GM18861 (cell line): Measurements from ENCODE around the gene ARAP2.
A peak's percentile ranks its signal among the peaks of the same experiment; 100 is the strongest.
"Not testable (repeated sequence)": the region's sequence is repeated elsewhere in the genome, so short reads cannot be mapped to it uniquely, and the experiment has no call there.

Source experiments
- ATAC-seq: cut with Tn5 transposase; IDR thresholded peaks from one replicate; pipeline ENCODE4 v1.9.1; 2021; ENCODE audit not compliant: unreplicated experiment

ARAP2 gene

DNA sequence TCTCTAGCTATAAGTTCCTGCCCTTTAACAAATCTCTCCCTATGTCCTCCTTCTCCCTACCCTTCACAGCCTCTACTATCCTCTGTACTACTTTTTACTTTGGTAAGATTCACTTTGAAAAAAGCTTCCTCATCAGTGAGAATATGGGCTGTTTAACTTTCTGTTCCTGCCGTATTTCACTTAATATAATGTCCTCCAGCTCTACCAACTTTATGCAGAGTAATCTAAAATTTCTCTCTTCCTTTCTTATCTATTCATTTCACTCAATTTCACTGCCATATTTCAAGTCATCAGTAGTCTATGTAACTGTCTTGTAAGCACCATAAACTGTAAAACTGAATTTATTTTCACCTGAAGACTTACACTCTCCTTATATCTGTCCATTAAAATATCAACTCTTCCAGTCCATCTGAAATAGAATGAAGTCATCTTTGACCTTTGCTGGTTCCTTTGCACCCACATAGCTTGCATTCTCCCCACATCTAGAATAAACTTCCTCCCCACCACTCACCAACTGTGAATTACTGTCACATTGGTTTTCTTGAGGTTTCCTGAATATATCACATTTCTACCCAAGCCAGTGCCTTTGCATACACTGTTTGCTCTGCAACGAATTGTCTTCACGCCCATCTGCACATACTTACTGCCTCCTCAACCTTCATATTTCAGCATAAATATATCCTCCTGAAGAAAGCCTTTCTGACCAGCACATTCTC is 54.6 kb downstream of the ARAP2 start:
- ATAC-seq = peak; percentile 79

DNA sequence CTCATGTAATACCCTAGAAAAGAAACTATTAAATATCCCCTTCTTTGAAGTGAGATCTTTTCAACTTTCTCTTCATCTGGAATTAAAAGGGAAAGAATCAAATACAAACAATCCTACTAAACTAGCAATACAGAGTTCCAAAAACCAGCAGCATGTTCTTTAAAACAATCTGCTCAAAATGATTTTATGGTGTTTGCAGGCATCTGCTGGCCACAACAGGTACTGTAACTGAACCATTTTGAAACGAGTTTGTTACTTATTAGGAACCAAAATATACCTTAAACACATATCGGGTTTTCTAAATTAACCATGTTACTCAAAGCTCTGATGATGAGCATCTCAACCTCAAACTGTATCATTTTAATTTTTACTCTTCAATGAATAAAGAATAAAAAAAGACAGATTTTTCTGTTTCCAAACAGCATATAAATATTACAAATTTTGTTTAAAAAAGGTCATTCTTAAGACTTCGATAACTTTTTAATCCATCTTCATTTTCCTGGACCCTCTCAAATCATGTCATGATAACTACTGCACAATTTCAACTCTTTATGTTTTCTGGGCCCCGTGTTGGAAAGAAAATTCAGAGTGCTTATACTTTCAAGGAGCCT is 56.5 kb downstream of the ARAP2 start:
- no peak for ATAC-seq

DNA sequence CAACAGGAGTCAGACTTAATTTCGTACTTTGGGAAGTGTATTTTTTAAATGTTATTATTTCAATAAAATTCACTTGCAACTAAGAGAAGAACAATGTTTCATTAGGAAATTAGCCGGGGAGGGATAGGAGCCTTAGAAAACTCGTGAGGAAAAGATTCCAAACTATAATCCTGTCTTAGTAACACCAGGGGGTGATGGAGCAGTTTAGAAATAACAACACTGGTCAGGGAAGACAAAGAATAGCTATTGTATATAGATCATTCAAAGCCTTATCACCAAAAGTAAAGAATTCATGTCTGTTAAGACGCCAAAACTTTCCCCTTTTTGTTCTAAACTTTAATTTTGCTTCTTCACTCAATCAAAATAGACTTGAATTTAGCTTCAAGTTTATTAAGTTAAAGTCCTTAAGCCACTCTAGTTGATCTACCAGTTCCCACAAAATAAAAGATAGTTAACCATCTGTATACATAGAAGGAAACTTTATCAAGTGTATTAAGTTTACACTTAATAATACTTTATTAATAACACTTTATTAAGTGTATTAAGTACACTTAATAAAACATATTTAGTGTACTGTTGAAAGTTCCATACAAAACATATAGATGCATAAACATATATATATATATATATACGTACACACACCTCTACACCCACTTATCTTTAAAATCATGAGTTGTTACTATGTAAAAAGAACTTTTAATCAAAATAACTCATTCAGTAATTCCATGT is 60.5 kb downstream of the ARAP2 start:
- ATAC-seq = no peak

DNA sequence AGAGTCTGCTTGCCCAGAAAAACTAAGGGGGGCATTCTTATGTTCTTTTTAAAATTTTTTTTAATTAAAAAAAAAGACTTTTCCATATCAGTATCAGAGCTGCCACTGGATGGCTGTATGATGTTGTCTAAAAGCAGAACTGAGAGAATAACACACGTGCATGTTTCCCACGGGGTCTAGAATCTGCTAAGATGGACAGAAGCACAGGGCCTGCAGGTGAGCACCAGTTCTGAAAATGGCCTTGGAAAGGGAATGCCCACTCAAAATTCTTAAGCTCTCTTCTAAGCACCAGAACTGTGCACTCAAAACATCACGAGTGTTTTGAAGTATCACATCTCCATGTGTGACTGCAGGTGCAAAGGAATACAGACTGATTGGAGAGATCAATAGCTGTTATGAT is 61.1 kb downstream of the ARAP2 start:
- no peak for ATAC-seq

DNA sequence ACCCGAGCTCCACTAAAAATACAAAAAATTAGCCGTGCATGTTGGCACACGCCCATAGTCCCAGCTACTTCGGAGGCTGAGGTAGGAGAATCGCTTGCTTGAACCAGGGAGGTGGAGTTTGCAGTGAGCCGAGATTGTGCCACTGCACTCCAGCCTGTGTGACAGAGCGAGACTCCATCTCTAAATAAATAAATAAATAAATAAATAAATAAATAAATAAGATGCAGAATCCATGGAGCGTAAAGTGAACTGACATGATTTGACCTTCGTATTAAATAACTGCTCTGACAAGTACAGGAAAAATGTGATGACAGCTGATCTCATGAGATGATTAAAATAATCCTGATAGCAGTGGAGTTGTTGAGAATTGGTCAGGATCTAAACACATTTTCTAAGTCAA is 62.0 kb downstream of the ARAP2 start:
- ATAC-seq = not testable (repeated sequence)

DNA sequence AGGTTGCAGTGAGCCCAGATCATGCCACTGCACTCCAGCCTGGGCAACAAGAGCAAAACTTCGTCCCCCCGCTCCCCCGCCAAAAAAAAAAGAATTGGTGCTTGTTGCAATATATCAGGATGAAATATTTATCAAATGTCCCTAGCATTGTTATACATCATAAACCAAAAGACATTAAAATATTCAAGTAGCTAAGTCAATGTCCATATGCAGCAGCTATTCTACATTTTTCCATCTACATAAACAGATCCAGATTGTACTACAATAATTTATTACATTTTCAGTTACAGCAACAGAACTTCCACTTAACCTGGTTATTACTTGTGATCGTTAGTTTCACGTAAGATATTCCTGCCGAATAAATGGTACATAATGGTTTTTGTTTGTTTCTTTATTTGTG is 64.1 kb downstream of the ARAP2 start:
- ATAC-seq = no peak

DNA sequence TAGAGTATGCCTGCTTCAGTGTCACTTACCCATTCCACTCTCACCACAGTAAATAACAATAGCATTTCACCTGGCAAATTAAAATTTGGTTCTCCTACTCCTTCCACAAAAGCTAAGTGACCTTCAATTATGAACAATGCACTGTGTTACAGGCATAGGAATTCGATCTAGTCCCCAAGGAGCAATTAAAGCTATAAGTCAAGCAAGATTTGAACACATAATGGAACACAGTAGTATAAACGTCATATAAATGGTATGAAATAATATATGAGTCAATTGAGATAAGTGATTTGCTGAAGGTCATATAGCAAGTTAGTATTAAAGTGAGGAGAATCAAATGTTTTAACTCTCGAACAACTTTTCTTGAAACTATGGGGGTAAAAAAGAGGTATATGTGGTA is 65.8 kb downstream of the ARAP2 start:
- ATAC-seq = no peak

DNA sequence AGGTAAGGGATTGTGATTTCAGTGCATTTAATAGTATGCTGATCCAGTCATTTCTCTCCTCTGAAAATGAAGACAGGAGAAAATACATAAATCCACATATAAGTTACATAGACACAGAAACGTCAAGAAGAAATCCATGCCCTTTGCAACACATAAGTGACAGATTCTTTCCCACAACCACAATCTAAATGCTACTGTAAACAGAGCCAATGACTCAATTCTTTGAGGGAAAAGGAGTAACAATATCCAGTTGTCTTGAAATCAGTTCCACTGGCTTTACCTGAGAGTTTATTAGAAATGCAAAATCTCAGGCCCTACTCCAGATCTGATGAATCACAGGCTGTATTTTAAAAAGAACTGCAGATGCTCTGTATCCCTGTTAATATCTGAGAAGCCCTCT is 66.4 kb downstream of the ARAP2 start:
- ATAC-seq = no peak

DNA sequence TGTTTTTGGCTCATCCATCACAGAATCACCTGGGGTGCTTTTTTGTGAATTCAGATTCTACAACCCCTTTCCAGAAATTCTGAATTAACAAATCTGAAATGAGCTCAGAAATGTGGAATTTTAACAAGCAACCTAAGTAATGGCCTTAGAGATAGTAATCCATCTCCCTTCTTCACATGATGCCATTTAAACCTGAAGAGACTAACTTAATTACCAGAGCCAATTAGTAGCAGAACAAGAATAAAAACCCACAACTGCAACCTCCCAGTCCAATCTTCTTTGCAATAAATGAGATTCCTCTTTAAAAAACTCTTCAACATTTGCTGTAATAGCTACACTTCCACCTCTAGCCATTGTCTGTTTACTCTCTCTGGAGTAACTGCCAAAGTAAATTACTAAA is 69.7 kb downstream of the ARAP2 start:
- no peak for ATAC-seq

DNA sequence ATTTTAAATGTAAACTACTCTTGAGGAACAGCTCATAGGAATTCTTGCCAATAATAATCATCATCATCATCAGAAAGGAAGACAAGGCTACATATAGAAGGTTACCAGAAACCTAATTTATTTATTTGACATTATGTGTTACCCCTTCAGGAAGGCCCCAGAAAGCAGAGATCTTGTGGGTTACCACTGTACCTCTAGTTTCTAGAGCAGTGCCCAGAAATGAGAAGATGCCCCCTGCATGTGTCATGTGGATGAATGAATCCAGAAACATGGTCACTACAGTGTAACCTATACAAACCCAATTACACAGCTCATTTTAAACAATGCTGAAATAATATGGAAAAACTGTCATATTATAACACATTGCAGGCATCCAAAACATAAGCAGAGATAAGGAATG is 70.4 kb downstream of the ARAP2 start:
- no peak for ATAC-seq

DNA sequence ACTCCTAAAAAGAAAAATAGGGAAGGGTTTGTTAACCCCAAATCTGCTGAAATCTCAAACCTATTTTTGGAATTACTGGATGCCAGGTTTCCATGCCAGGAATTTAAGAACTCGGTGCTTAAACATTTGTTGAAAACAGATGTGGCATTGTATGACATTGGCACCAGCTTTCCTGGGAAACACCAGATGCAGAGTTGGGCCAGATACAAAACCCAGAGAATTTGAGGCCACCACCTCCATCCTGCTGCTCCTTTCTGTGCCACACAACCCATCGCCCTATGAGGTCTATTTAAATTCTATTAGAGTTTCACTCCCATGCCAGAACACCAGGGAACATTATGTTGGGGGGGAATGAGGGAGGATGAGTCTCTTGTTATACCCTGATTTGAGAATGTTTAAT is 71.7 kb downstream of the ARAP2 start:
- ATAC-seq = no peak

DNA sequence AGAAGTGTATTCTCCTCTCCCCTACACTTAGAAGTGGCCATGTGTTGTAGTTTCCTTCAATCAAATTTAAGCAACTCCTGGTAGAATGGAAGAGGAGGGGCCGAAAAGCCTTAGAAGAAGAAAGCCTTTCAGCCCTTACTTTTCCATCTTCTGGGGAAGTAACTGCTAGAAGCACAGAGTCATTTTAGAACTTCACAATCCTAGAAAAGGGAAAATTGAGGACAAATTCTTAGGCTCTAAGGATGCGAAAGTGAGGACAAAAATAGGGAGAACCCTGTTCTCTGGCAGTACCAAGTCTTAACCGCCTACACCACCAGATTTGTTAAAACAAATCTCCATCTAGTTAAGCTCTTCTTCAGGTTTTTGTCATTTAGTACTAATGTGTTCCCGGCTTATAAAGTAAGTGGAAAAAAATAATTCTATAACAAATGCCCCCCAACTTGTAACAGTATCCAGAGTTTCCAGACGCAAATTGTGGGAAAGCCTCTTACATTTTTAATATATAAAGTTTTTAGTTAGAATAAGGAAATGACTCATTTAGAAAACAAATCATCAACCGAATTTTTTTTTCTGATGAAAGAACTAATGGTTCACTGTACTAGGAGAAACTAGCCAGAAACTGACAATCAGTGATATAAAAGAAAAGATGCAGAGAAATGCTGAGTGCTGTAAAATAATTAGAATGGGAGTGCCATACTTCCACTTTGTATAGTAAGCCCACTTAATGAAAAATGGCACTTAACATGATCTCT is 76.0 kb downstream of the ARAP2 start:
- no peak for ATAC-seq

DNA sequence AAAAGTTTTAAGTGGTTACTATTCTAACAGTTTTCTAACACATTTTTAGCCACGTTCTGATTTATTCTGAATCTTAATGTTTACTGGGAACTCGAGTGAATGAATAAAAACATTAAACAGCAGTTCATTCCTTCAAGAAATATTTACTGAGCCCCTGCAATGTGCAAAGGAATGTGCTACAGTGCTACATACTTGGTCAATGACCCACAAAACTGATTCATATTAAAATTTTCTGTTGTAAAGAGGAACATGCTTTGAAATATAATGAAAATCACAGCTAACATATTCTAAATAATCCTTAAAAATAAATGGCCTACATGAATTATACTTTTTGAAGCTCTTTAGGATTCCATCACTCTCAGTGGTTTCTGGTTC is 78.7 kb downstream of the ARAP2 start:
- no peak for ATAC-seq

DNA sequence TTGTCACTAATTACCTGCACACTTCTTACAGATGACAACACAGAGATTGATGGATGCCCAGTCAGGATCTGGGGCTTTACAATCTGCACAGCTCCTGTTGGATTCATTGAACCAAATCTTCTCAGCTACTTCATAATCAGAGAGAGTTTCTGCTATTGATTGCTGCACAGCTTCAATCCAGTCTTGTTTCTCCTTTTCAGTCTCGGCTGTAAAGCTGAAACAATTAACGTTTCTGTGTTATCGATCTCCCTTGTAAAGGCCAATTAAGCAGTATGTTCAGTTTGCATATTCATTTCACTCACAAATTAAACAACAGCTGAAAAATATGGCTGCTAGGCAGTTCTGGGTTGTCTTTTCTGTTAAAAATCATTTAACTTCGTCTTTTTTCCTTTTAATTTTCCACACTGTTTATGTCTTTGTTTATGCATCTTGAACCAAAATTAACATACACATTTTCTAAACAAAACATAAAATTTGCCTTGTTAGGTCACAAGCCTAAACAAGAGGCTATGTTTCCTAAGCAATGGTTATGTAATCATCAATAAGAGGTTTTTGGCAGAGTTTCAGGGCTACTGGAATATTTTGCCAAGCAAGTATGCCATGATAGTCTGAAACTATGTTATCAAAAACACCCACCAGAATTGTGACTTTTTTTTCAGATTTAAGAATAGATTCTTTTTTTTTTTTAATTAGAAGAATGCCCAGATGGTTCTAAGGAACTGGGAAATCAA is 79.2 kb downstream of the ARAP2 start:
- no peak for ATAC-seq

DNA sequence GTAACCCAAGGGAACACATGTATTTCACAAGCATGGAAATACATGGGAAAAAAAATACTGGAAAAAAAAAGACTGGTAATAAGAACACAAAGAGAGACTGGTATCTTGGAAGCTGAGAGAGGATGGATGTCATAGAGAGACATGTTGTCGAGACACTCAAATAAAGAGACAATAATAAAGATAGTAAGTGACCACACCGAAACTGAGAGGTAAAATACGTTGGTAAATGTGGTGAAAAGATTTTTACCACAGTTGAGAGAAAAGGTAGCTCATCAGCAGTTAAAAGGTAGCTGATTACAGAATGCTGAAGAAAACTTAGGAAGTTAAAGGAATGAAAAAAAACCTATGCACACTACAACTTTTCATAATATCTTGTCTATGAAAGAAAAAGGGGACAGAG is 81.1 kb downstream of the ARAP2 start:
- no peak for ATAC-seq

DNA sequence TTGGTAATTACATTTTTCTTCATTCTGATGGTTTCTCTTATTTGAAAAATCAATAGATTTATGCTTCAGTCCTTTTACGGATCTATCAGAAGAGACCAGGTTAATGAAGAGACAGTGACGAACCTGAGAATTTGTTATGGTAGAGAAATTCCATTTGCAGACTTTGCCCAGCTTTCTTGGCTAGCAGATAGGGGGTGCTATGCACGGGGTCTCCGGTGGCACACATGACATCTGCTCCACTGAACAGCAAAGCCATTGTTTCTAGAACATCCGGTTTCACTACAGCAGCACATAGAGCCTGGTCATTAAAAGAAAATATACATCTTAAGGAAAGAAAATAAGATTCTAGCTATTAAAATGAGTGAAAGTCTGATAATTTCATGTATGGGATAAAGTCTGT is 85.1 kb downstream of the ARAP2 start:
- no peak for ATAC-seq

DNA sequence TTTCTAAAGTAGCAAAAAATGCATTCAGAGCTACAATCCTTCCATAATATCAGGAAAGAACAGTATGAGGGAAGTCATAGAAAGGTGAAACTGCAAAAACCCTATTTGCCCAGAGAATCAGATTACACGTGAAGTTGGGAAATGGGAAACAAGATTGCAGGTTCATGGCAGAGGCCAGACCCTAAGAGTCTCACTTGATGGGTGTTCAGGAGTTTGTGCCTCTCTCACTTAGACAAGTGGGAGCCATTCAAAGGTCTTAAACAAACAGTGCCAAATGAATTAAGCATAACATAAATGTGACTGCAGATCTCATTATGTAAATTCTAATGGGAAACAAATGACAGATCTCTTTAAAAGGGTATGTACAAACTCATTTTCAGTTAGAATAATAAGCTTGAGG is 91.6 kb downstream of the ARAP2 start:
- no peak for ATAC-seq

DNA sequence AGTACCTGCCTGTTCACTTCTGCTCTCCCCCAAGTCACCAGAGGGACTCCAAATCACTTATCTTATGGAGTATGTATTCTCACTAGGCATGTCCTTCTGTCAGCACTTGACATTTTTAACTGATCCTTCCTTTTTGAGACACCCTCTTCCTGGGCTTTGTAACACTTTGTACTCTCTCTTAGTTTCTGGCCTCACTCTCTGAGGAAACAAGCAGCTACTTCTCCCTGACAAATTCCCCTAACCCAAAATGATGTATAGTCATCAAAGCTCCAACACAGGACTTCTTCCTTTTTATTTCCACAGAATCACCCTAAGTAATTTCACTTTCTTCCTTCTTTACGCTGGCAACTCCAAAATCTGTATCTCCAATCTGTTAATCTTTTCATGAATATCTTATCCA is 101.8 kb downstream of the ARAP2 start:
- ATAC-seq = no peak

DNA sequence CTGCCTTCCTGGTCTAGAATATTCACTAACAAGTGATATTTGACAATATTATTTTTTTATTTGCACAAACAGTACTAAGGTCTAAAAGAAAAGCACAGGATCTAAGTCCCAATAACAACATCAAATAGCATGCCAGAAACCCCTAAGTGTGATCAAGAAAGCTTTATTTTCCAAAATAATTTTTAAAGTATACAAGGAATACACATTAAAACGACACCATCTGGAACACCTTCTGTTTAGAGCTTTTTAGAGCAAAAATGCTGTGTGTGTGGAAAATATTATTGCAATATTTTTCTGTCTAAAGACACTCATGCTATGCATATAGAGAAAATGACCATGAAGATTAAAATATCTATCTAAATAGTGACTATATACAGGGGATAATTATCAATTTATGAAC is 103.1 kb downstream of the ARAP2 start:
- no peak for ATAC-seq

DNA sequence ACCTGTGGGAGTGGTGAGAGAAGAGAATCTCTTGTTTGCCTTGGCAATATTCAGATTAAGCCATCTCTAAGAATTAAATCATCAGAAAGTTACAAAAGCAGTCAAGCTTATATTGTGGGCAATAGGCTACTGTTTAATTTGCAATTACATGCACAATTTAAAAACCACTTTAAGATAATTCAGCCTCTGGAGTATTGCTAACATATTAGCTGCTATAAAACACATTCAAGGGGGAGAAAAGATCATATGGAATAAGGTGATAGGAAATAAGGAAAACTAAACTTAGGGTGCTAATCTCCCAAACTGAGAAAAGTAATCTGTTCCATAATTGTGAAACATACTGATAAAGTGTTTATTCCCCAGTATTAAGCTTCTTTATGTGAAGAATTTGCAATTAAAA is 103.9 kb downstream of the ARAP2 start:
- ATAC-seq = no peak

DNA sequence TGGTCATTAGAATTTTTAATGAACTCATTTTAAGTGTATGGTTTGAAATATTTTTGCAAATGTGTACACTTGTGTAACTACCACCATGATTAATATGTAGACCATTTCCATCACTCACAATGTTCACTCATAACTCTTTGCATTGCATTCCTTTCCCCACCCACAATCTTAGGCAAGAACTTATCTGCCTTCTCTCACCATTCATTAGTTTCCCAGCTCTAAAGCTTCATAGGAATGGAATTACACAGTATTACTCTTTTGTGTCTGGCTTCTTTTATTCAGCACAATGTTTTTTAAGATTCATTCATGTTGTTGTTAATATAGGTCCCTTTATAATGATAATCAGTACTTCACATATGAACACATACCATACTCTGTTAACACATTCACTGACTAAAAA is 106.1 kb downstream of the ARAP2 start:
- no peak for ATAC-seq
